GM23338 (cell line): Measurements from ENCODE around the gene CDC42BPA. TPM values are rescaled to one million over a fixed set of nuclear protein-coding genes. Genes with fewer than 3 reads are reported as not detected.
A peak's percentile ranks its signal among the peaks of the same experiment; 100 is the strongest.

ENCODE experiments used
- ATAC-seq: fragments of 200-7000 bp; cut with Tn5 transposase; 3 replicates; pipeline ENCODE4 v1.9.1; 2020
- DNase-seq: peaks from one replicate; pipeline ENCODE4 v3.0.0-alpha.2; 2015; ENCODE audit warnings: low spot score
- H2AFZ ChIP-seq: fragments of 200-600 bp; sonication (generic); 2 replicates; pipeline ENCODE4 v1.8.0; 2016; ENCODE audit warnings: antibody characterized with exemption, mild to moderate bottlenecking, moderate library complexity
- H3F3A ChIP-seq: fragments of 200-600 bp; sonication (generic); replicated peaks from 2 replicates; pipeline ENCODE4 v1.8.0; 2017; ENCODE audit warnings: antibody characterized with exemption, mixed run types, low read depth
- H3K27ac ChIP-seq: fragments of 200-600 bp; sonication (generic); 2 replicates; pipeline ENCODE4 v1.6.1; 2016; ENCODE audit warnings: low read depth
- H3K27me3 ChIP-seq: fragments of 200-600 bp; sonication (generic); 2 replicates; pipeline ENCODE4 v1.8.0; 2016; ENCODE audit warnings: mild to moderate bottlenecking, mixed run types, moderate library complexity; ENCODE audit not compliant: insufficient read depth
- H3K36me3 ChIP-seq: fragments of 200-600 bp; sonication (generic); 2 replicates; pipeline ENCODE4 v1.8.0; 2016; ENCODE audit warnings: mild to moderate bottlenecking; ENCODE audit not compliant: insufficient read depth
- H3K4me1 ChIP-seq: fragments of 200-600 bp; sonication (generic); 2 replicates; pipeline ENCODE4 v1.8.0; 2016; ENCODE audit warnings: mild to moderate bottlenecking, moderate library complexity; ENCODE audit not compliant: insufficient read depth
- H3K4me2 ChIP-seq: fragments of 200-600 bp; sonication (generic); 2 replicates; pipeline ENCODE4 v1.7.1; 2017; ENCODE audit warnings: mixed run types
- H3K4me3 ChIP-seq: fragments of 200-600 bp; sonication (generic); 2 replicates; pipeline ENCODE4 v1.6.1; 2016; ENCODE audit warnings: mixed run types
- H3K79me2 ChIP-seq: fragments of 200-600 bp; sonication (generic); replicated peaks from 2 replicates; pipeline ENCODE4 v1.8.0; 2017; ENCODE audit warnings: mild to moderate bottlenecking; ENCODE audit not compliant: insufficient read depth
- H3K9me2 ChIP-seq: fragments of 200-600 bp; sonication (generic); 2 replicates; pipeline ENCODE4 v1.8.0; 2017; ENCODE audit not compliant: insufficient read depth
- H4K20me1 ChIP-seq: fragments of 200-600 bp; sonication (generic); replicated peaks from 2 replicates; pipeline ENCODE4 v1.8.0; 2017; ENCODE audit warnings: mild to moderate bottlenecking; ENCODE audit not compliant: insufficient read depth
- H3K27ac Mint-ChIP-seq: 2 replicates; pipeline ENCODE4 v1.8.0; 2020; ENCODE audit warnings: inconsistent platforms, mild to moderate bottlenecking, moderate library complexity, mixed read lengths
- H3K27me3 Mint-ChIP-seq: 3 replicates; pipeline ENCODE4 v1.8.0; 2022; ENCODE audit warnings: low read depth, mild to moderate bottlenecking, moderate library complexity, mixed read lengths, inconsistent platforms; ENCODE audit not compliant: insufficient read depth, poor library complexity
- H3K36me3 Mint-ChIP-seq: 3 replicates; pipeline ENCODE4 v1.8.0; 2021; ENCODE audit warnings: low read depth, mild to moderate bottlenecking, inconsistent platforms, moderate library complexity, mixed read lengths
- H3K4me1 Mint-ChIP-seq: 3 replicates; pipeline ENCODE4 v1.8.0; 2020; ENCODE audit warnings: mild to moderate bottlenecking, inconsistent platforms, mixed read lengths
- H3K4me3 Mint-ChIP-seq: 3 replicates; pipeline ENCODE4 v1.8.0; 2021; ENCODE audit warnings: moderate library complexity, mild to moderate bottlenecking, inconsistent platforms, mixed read lengths
- H3K9me3 Mint-ChIP-seq: 3 replicates; pipeline ENCODE4 v1.8.0; 2020; ENCODE audit warnings: moderate library complexity, mild to moderate bottlenecking, inconsistent platforms, mixed read lengths
- CREB1 ChIP-seq: fragments of 250-450 bp; sonication (Bioruptor Pico); IDR thresholded peaks from 2 replicates; pipeline ENCODE4 v1.5.0; 2020; ENCODE audit warnings: low read depth, mild to moderate bottlenecking, moderate library complexity
- EZH2 ChIP-seq: fragments of 200-600 bp; sonication (generic); IDR thresholded peaks from one replicate; pipeline ENCODE4 v1.8.0; 2017; ENCODE audit warnings: antibody characterized with exemption, mild to moderate bottlenecking, low read depth; ENCODE audit not compliant: unreplicated experiment
- EZH2phosphoT487 ChIP-seq: fragments of 200-600 bp; sonication (generic); IDR thresholded peaks from one replicate; pipeline ENCODE4 v1.8.1; 2018; ENCODE audit warnings: antibody characterized with exemption; ENCODE audit not compliant: unreplicated experiment
- JUNB ChIP-seq: IDR thresholded peaks from one replicate; pipeline ENCODE4 v1.6.1; 2016; ENCODE audit warnings: antibody characterized with exemption; ENCODE audit not compliant: unreplicated experiment
- NANOG ChIP-seq: IDR thresholded peaks from 2 replicates; pipeline ENCODE4 v1.6.1; 2016; ENCODE audit warnings: antibody characterized with exemption, borderline replicate concordance
- POLR2AphosphoS5 ChIP-seq: IDR thresholded peaks from 2 replicates; pipeline ENCODE4 v1.6.1; 2016; ENCODE audit warnings: antibody characterized with exemption, low read depth
- ZNF114 ChIP-seq: fragments of 250-450 bp; sonication (Bioruptor Pico); IDR thresholded peaks from 2 replicates; pipeline ENCODE4 v1.5.0; 2020; ENCODE audit warnings: mild to moderate bottlenecking, moderate library complexity
- polyA plus RNA-seq: library from polyadenylated mRNA; unstranded; fragments of >200 nt; fragmentation: Nextera tagmentation; extraction: Ambion mirVana; gene quantifications from 2 replicates; pipeline ENCODE4 v1.2.1, GENCODE V29; 2016
- total RNA-seq: library from RNA; depleted of rRNA; stranded (reverse); fragments of >200 nt; shearing (Covaris generic); gene quantifications from 2 replicates; pipeline ENCODE4 v1.2.3, GENCODE V29; 2014
- TF ChIP-seq, protein P1 (sequence below): fragments of 250-450 bp; sonication (Bioruptor Pico); IDR thresholded peaks from 2 replicates; pipeline ENCODE4 v1.5.0; 2020; ENCODE audit warnings: mild to moderate bottlenecking, moderate library complexity
- TF ChIP-seq, protein P2 (sequence below): IDR thresholded peaks from one replicate; pipeline ENCODE4 v1.6.1; 2018; ENCODE audit warnings: antibody characterized with exemption; ENCODE audit not compliant: unreplicated experiment

CDC42BPA gene
- total and polyA plus RNA-seq, 2 experiments from 2014 or later: 17.7 to 40.1 TPM

DNA sequence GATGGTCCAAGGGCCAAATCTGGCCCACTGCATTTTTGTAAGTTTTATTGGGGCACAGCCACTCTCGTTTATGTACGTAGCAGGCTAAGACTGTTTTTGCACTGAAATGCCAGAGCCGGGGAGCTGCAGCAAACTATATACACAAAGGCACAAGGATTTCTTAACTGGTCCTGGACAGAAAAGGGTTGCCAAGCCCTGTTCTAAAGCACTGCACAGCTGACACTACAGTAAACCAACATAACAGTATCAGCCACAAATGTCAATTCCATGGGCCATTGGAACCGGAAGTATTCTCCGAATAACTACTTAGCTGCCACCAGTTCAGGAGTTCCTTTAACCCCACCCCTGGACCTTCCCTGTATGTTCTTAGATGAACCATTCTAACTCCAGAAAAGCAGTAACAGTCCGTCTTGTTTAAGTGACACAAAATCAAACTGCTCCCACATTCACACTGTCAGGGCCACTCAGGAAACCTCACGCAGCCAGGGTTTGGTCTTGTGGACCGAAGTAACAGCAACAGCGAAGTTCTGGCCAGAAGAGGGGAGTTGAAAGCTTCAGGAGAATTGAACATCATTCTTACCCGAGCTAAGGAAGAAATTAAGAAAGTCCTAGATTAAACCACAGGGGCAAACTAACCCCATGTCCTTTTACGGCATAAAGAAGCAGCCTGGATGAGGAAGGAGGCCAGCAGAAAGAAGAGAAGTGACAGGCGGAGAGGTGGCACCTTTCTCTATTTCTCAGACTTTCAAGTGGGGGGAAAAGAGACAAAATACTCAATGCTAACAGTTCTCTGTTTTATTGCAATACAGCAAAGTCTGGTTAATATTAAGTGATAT is 329.0 kb downstream of the CDC42BPA start:
- peaks cover 24% of the 10 kb centered on the region for H3K4me1 Mint-ChIP-seq

GRCh38 chr1:226988334-226988666 is 330.0 kb downstream of the CDC42BPA start:
- Histone ChIP-seq H3F3A (no peaks in the 10 kb centered on the region; the same call in 1 of the 2 replicates), H3K27ac (0 out of 2 replicates have a peak overlapping the region, but pooled peaks have one; percentile 63), H3K27me3 (no peaks in the 10 kb centered on the region), H3K4me2 (no peak overlapping the region), H2AFZ (no peak overlapping the region), H3K36me3 (no peaks in the 10 kb centered on the region), H3K79me2 (no peaks in the 10 kb centered on the region), H4K20me1 (no peaks in the 10 kb centered on the region; the same call in 1 of the 2 replicates), H3K9me2 (no peaks in the 10 kb centered on the region), H3K4me1 (no peaks in the 10 kb centered on the region), H3K4me3 (no peak overlapping the region)
- Mint-ChIP-seq H3K4me3 (no peak overlapping the region), H3K4me1 (peaks cover 17% of the 10 kb centered on the region), H3K27me3 (peaks cover 16% of the 10 kb centered on the region), H3K36me3 (peaks cover 21% of the 10 kb centered on the region), H3K9me3 (no peaks in the 10 kb centered on the region), H3K27ac (peak overlapping the region; percentile 31; the same call in 1 of the 2 replicates)
- DNase-seq: no peak
- ATAC-seq: peak; percentile 61
- TF ChIP-seq ZNF114 (no peak), EZH2 (no peak), CREB1 (CRISPR knock-in tag) (no peak), EZH2phosphoT487 (no peak)
- TF ChIP-seq, protein P1, sequence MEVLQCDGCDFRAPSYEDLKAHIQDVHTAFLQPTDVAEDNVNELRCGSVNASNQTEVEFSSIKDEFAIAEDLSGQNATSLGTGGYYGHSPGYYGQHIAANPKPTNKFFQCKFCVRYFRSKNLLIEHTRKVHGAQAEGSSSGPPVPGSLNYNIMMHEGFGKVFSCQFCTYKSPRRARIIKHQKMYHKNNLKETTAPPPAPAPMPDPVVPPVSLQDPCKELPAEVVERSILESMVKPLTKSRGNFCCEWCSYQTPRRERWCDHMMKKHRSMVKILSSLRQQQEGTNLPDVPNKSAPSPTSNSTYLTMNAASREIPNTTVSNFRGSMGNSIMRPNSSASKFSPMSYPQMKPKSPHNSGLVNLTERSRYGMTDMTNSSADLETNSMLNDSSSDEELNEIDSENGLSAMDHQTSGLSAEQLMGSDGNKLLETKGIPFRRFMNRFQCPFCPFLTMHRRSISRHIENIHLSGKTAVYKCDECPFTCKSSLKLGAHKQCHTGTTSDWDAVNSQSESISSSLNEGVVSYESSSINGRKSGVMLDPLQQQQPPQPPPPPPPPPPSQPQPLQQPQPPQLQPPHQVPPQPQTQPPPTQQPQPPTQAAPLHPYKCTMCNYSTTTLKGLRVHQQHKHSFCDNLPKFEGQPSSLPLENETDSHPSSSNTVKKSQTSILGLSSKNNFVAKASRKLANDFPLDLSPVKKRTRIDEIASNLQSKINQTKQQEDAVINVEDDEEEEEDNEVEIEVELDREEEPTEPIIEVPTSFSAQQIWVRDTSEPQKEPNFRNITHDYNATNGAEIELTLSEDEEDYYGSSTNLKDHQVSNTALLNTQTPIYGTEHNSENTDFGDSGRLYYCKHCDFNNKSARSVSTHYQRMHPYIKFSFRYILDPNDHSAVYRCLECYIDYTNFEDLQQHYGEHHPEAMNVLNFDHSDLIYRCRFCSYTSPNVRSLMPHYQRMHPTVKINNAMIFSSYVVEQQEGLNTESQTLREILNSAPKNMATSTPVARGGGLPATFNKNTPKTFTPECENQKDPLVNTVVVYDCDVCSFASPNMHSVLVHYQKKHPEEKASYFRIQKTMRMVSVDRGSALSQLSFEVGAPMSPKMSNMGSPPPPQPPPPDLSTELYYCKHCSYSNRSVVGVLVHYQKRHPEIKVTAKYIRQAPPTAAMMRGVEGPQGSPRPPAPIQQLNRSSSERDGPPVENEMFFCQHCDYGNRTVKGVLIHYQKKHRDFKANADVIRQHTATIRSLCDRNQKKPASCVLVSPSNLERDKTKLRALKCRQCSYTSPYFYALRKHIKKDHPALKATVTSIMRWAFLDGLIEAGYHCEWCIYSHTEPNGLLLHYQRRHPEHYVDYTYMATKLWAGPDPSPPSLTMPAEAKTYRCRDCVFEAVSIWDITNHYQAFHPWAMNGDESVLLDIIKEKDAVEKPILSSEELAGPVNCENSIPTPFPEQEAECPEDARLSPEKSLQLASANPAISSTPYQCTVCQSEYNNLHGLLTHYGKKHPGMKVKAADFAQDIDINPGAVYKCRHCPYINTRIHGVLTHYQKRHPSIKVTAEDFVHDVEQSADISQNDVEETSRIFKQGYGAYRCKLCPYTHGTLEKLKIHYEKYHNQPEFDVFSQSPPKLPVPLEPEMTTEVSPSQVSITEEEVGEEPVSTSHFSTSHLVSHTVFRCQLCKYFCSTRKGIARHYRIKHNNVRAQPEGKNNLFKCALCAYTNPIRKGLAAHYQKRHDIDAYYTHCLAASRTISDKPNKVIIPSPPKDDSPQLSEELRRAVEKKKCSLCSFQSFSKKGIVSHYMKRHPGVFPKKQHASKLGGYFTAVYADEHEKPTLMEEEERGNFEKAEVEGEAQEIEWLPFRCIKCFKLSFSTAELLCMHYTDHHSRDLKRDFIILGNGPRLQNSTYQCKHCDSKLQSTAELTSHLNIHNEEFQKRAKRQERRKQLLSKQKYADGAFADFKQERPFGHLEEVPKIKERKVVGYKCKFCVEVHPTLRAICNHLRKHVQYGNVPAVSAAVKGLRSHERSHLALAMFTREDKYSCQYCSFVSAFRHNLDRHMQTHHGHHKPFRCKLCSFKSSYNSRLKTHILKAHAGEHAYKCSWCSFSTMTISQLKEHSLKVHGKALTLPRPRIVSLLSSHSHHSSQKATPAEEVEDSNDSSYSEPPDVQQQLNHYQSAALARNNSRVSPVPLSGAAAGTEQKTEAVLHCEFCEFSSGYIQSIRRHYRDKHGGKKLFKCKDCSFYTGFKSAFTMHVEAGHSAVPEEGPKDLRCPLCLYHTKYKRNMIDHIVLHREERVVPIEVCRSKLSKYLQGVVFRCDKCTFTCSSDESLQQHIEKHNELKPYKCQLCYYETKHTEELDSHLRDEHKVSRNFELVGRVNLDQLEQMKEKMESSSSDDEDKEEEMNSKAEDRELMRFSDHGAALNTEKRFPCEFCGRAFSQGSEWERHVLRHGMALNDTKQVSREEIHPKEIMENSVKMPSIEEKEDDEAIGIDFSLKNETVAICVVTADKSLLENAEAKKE (CRISPR knock-in tag): no peak

More for the DNA sequence above, 329.0 kb downstream of the CDC42BPA start:
- no peaks in the 10 kb centered on the region for H3K9me2 ChIP-seq
- H2AFZ ChIP-seq: no peak overlapping the region
- no peak overlapping the region for H3K4me2 ChIP-seq
- no peaks in the 10 kb centered on the region; the same call in 1 of the 2 replicates for H4K20me1 ChIP-seq
- DNase-seq: no peak
- Mint-ChIP-seq H3K36me3 (peaks cover 24% of the 10 kb centered on the region), H3K27ac (no peak overlapping the region), H3K4me3 (no peak overlapping the region), H3K9me3 (no peaks in the 10 kb centered on the region), H3K27me3 (peaks cover 12% of the 10 kb centered on the region)
- H3K27ac ChIP-seq: no peak overlapping the region
- no peaks in the 10 kb centered on the region for H3K4me1 ChIP-seq
- no peak overlapping the region for H3K4me3 ChIP-seq
- H3K27me3 ChIP-seq: no peaks in the 10 kb centered on the region
- ATAC-seq: no peak
- H3K36me3 ChIP-seq: no peaks in the 10 kb centered on the region
- H3K79me2 ChIP-seq: no peaks in the 10 kb centered on the region
- TF ChIP-seq EZH2: no peak
- no peak for TF ChIP-seq JUNB
- TF ChIP-seq CREB1 (CRISPR knock-in tag): no peak
- no peak for TF ChIP-seq EZH2phosphoT487
- no peak for TF ChIP-seq NANOG
- TF ChIP-seq, protein P2, sequence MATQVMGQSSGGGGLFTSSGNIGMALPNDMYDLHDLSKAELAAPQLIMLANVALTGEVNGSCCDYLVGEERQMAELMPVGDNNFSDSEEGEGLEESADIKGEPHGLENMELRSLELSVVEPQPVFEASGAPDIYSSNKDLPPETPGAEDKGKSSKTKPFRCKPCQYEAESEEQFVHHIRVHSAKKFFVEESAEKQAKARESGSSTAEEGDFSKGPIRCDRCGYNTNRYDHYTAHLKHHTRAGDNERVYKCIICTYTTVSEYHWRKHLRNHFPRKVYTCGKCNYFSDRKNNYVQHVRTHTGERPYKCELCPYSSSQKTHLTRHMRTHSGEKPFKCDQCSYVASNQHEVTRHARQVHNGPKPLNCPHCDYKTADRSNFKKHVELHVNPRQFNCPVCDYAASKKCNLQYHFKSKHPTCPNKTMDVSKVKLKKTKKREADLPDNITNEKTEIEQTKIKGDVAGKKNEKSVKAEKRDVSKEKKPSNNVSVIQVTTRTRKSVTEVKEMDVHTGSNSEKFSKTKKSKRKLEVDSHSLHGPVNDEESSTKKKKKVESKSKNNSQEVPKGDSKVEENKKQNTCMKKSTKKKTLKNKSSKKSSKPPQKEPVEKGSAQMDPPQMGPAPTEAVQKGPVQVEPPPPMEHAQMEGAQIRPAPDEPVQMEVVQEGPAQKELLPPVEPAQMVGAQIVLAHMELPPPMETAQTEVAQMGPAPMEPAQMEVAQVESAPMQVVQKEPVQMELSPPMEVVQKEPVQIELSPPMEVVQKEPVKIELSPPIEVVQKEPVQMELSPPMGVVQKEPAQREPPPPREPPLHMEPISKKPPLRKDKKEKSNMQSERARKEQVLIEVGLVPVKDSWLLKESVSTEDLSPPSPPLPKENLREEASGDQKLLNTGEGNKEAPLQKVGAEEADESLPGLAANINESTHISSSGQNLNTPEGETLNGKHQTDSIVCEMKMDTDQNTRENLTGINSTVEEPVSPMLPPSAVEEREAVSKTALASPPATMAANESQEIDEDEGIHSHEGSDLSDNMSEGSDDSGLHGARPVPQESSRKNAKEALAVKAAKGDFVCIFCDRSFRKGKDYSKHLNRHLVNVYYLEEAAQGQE: no peak
- no peak for TF ChIP-seq POLR2AphosphoS5
- no peaks in the 10 kb centered on the region; the same call in 1 of the 2 replicates for H3F3A ChIP-seq
